IPS-15b (cell line): ENCODE measurements around the gene KIF5C.

Experiments
- H3K27me3 ChIP-seq: one replicate; pipeline ENCODE4 v1.6.1; 2013; ENCODE audit warnings: low read length; ENCODE audit not compliant: control insufficient read depth, insufficient read depth
- H3K36me3 ChIP-seq: one replicate; pipeline ENCODE4 v1.6.1; 2013; ENCODE audit warnings: low read length; ENCODE audit not compliant: control insufficient read depth, insufficient read depth
- H3K4me1 ChIP-seq: one replicate; pipeline ENCODE4 v1.6.1; 2013; ENCODE audit warnings: mild to moderate bottlenecking, low read length; ENCODE audit not compliant: control insufficient read depth, insufficient read depth
- H3K4me3 ChIP-seq: one replicate; pipeline ENCODE4 v1.5.1; 2013; ENCODE audit warnings: low read depth, low read length
- H3K9ac ChIP-seq: one replicate; pipeline ENCODE4 v1.6.1; 2013; ENCODE audit warnings: low read depth, mild to moderate bottlenecking, low read length
- H3K9me3 ChIP-seq: one replicate; pipeline ENCODE4 v1.6.1; 2013; ENCODE audit warnings: mild to moderate bottlenecking, low read length; ENCODE audit not compliant: control insufficient read depth, insufficient read depth

KIF5C gene

GRCh38 chr2:148888986-148889385 lies 14.0 kb downstream of the KIF5C start:
- H3K9me3 ChIP-seq = peaks cover 5% of the 10 kb centered on the region
- no peak overlapping the region for H3K4me3 ChIP-seq
- H3K27me3 ChIP-seq = no peaks in the 10 kb centered on the region
- H3K9ac ChIP-seq = no peak overlapping the region
- H3K36me3 ChIP-seq = no peaks in the 10 kb centered on the region
- peaks cover 6% of the 10 kb centered on the region for H3K4me1 ChIP-seq

GRCh38 chr2:148893906-148894305 lies 18.9 kb downstream of the KIF5C start:
- peaks cover 5% of the 10 kb centered on the region for H3K9me3 ChIP-seq
- H3K27me3 ChIP-seq = no peaks in the 10 kb centered on the region
- no peak overlapping the region for H3K9ac ChIP-seq
- peaks cover 4% of the 10 kb centered on the region for H3K36me3 ChIP-seq
- H3K4me1 ChIP-seq = no peaks in the 10 kb centered on the region
- no peak overlapping the region for H3K4me3 ChIP-seq

- H3K36me3 ChIP-seq = peaks cover 4% of the 10 kb centered on the region
- H3K27me3 ChIP-seq = no peaks in the 10 kb centered on the region
- H3K4me1 ChIP-seq = no peaks in the 10 kb centered on the region
- H3K9ac ChIP-seq = no peak overlapping the region
- H3K4me3 ChIP-seq = no peak overlapping the region
- peaks cover 5% of the 10 kb centered on the region for H3K9me3 ChIP-seq
These were observed 21.1 kb downstream of the KIF5C start for GRCh38 chr2:148896136-148896535.

- H3K9ac ChIP-seq = no peak overlapping the region
- H3K4me3 ChIP-seq = no peak overlapping the region
- no peaks in the 10 kb centered on the region for H3K4me1 ChIP-seq
- H3K36me3 ChIP-seq = peaks cover 4% of the 10 kb centered on the region
- no peaks in the 10 kb centered on the region for H3K9me3 ChIP-seq
- H3K27me3 ChIP-seq = no peaks in the 10 kb centered on the region
These were observed 24.8 kb downstream of the KIF5C start for GRCh38 chr2:148899638-148900318.

- H3K36me3 ChIP-seq = peaks cover 4% of the 10 kb centered on the region
- H3K27me3 ChIP-seq = no peaks in the 10 kb centered on the region
- H3K4me3 ChIP-seq = no peak overlapping the region
These were observed 25.4 kb downstream of the KIF5C start for GRCh38 chr2:148900350-148900837.

GRCh38 chr2:148901142-148901541 lies 26.1 kb downstream of the KIF5C start:
- no peak overlapping the region for H3K4me3 ChIP-seq

More at GRCh38 chr2:148900350-148900837, 25.4 kb downstream of the KIF5C start:
- Histone ChIP-seq H3K9ac (no peak overlapping the region), H3K4me1 (no peaks in the 10 kb centered on the region), H3K9me3 (no peaks in the 10 kb centered on the region)

GRCh38 chr2:148902798-148903197 lies 27.8 kb downstream of the KIF5C start:
- Histone ChIP-seq H3K9me3 (no peaks in the 10 kb centered on the region), H3K4me1 (no peaks in the 10 kb centered on the region), H3K36me3 (peaks cover 3% of the 10 kb centered on the region), H3K27me3 (no peaks in the 10 kb centered on the region), H3K4me3 (no peak overlapping the region), H3K9ac (no peak overlapping the region)

More at GRCh38 chr2:148901142-148901541, 26.1 kb downstream of the KIF5C start:
- H3K27me3 ChIP-seq = no peaks in the 10 kb centered on the region
- H3K36me3 ChIP-seq = peaks cover 4% of the 10 kb centered on the region
- no peaks in the 10 kb centered on the region for H3K4me1 ChIP-seq
- no peaks in the 10 kb centered on the region for H3K9me3 ChIP-seq
- no peak overlapping the region for H3K9ac ChIP-seq

- Histone ChIP-seq H3K27me3 (no peaks in the 10 kb centered on the region), H3K9me3 (no peaks in the 10 kb centered on the region), H3K4me1 (no peaks in the 10 kb centered on the region), H3K9ac (no peak overlapping the region), H3K4me3 (no peak overlapping the region), H3K36me3 (no peaks in the 10 kb centered on the region)
These were observed 28.3 kb downstream of the KIF5C start for GRCh38 chr2:148903294-148903693.

GRCh38 chr2:148903979-148904378 lies 29.0 kb downstream of the KIF5C start:
- no peaks in the 10 kb centered on the region for H3K4me1 ChIP-seq

GRCh38 chr2:148906124-148906523 lies 31.1 kb downstream of the KIF5C start:
- H3K9ac ChIP-seq = no peak overlapping the region
- no peaks in the 10 kb centered on the region for H3K4me1 ChIP-seq
- H3K36me3 ChIP-seq = no peaks in the 10 kb centered on the region
- no peaks in the 10 kb centered on the region for H3K9me3 ChIP-seq
- H3K4me3 ChIP-seq = no peak overlapping the region
- H3K27me3 ChIP-seq = no peaks in the 10 kb centered on the region

More at GRCh38 chr2:148903979-148904378, 29.0 kb downstream of the KIF5C start:
- Histone ChIP-seq H3K27me3 (no peaks in the 10 kb centered on the region), H3K9ac (no peak overlapping the region), H3K36me3 (no peaks in the 10 kb centered on the region), H3K9me3 (no peaks in the 10 kb centered on the region), H3K4me3 (no peak overlapping the region)

GRCh38 chr2:148907085-148907785 lies 32.2 kb downstream of the KIF5C start:
- Histone ChIP-seq H3K27me3 (no peaks in the 10 kb centered on the region), H3K36me3 (no peaks in the 10 kb centered on the region), H3K9ac (no peak overlapping the region), H3K4me3 (no peak overlapping the region), H3K9me3 (no peaks in the 10 kb centered on the region), H3K4me1 (no peaks in the 10 kb centered on the region)

GRCh38 chr2:148909114-148909513 lies 34.1 kb downstream of the KIF5C start:
- no peak overlapping the region for H3K4me3 ChIP-seq

More at GRCh38 chr2:148909114-148909513, 34.1 kb downstream of the KIF5C start:
- Histone ChIP-seq H3K4me1 (no peaks in the 10 kb centered on the region), H3K36me3 (no peaks in the 10 kb centered on the region), H3K27me3 (no peaks in the 10 kb centered on the region), H3K9ac (no peak overlapping the region), H3K9me3 (no peaks in the 10 kb centered on the region)
